Cardiac fibroblast (primary cell): ENCODE data around the gene TECR.

Experiments
- DNase-seq, 2 donors: peaks; one replicate each; pipeline versions ENCODE4 v3.0.0 to v3.0.0-alpha.2; 2010; ENCODE audit warnings: low read depth in 2 of 2
- H3K4me3 ChIP-seq, 2 donors: replicated peaks in 1 of 2; 1 replicate in 1 of 2; 2 replicates in 1 of 2; pipeline ENCODE4 v1.5.1; 2011; ENCODE audit warnings: low read depth in 2 of 2, low read length in 2 of 2, mild to moderate bottlenecking in 2 of 2, moderate library complexity in 1 of 2
- TF ChIP-seq, protein P1 (sequence below): IDR thresholded peaks from one replicate; pipeline ENCODE4 v1.5.1; 2011; ENCODE audit warnings: low read depth, mild to moderate bottlenecking, low read length, inconsistent platforms

TECR gene

DNA sequence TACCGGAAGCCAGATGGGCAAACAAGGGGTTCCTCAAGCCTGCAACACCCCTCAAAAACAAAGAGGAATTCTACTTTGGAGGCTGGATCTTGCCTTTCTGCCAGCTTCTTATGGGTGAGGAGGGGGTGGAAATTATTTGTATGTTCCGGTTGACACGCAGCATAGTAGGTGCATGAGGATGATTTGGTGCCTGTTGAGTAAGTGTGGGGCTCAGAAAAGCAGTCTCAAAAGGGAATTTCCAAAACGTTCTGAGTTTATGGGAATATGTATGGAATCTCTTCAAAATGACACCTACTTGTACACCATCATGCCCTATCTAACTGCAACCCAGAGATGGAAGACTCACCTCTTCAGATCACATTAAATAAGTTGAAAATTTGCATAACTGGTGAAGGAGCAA, 3.0 kb upstream of the TECR start:
- TF ChIP-seq, protein P1, sequence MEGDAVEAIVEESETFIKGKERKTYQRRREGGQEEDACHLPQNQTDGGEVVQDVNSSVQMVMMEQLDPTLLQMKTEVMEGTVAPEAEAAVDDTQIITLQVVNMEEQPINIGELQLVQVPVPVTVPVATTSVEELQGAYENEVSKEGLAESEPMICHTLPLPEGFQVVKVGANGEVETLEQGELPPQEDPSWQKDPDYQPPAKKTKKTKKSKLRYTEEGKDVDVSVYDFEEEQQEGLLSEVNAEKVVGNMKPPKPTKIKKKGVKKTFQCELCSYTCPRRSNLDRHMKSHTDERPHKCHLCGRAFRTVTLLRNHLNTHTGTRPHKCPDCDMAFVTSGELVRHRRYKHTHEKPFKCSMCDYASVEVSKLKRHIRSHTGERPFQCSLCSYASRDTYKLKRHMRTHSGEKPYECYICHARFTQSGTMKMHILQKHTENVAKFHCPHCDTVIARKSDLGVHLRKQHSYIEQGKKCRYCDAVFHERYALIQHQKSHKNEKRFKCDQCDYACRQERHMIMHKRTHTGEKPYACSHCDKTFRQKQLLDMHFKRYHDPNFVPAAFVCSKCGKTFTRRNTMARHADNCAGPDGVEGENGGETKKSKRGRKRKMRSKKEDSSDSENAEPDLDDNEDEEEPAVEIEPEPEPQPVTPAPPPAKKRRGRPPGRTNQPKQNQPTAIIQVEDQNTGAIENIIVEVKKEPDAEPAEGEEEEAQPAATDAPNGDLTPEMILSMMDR = no peak
- no peak overlapping the region for H3K4me3 ChIP-seq
- no peak for DNase-seq

DNA sequence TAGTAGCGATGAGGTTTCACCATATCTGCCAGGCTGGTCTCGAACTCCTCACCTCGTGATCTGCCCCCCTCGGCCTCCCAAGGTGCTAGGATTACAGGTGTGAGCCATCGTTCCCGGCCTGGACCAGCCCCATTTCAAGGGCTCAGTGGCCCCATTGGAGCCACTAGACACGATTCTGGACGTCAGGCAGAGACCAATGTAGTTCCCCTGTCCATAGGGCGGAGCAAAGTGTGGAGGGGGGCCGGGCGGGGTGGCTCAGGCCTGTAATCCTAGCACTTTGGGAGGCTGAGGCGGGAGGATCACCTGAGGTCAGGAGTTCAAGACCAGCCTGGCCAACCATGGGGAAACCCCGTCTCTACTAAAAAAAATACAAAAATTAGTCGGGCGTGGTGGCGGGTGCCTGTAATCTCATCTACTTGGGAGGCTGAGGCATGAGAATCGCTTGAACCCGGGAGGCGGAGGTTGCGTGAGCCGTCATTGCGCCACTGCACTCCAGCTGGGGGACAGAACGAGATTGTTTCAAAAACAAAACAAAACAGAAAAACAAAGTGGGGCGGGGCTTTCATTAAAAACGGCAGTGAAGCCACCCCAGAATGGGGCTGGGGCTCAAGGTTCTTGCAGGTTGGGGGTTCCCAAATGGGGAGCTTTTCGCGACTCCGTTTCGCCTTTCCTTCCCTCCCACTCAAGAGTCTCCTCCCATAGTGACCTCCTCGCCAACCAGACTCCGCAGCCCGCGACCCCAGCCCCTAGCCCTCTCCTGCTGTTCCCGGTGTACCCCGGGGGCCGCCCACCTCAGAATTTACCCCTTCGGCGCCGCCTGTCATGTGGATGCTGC, 758 bp upstream of the TECR start:
- DNase-seq = no peak
- TF ChIP-seq, protein P1 = no peak
- H3K4me3 ChIP-seq = peak overlapping the region; percentile 62 to 68

DNA sequence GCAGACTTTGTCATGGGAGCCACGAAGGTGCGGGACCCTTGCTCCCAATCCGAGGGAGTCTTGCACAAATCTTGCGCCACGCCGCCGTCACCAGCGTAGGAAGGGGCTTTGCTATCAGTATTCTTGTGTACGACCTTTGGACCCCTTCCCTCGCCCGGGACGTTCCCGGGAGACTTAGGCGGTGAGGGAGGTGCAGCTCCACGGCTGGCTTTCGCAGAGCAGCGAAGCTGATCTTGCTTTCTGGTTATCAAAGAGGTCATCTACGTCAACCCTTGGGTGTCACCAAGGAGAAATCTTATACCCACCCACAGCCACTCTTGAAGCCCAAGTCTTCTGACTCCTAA, 583 bp downstream of the TECR start:
- TF ChIP-seq, protein P1 = no peak
- peak overlapping the region; percentile 92 to 97 for H3K4me3 ChIP-seq
- no peak for DNase-seq

DNA sequence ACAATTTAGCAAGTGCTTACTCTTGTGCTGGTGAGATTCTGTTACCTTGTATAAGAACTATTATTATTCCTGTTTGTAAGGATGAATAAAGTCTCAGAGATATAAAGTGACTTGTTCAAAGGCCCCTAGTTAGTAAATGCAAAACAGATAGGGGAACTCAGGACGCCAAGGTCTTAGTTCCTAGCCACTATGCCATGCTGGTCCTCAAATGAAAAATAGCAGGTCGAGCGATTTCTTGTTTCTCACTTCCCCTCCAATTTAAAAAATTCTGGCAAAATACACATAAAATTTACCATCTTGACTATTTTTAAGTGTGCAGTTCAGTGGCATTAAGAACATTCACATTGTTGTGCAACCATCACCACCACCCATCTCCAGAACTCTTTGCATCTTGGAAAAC, 1.1 kb downstream of the TECR start:
- DNase-seq = no peak
- peak overlapping the region in 1 of 2 donors; percentile 92 for H3K4me3 ChIP-seq
- TF ChIP-seq, protein P1 = no peak

DNA sequence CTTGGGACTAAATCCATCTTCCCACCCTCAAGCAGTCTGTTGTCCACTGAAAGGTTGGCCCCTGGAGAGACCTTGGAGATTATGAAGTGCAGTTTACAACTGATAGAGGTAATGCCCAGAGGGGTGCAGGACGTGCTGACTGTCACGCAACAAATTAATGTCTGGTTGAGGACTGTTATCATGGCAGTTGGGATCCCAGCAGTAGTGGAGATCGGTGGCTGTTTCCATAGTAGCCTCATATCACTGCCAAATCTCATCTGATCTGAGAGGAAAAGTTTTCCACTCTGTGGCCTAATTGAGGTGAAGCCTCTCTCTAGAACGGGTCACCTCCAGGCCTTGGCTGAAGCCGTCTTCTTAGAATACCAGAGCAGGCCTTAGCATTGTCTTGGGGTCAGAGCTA, 4.1 kb downstream of the TECR start:
- TF ChIP-seq, protein P1 = no peak
- no peak for DNase-seq
- no peak overlapping the region for H3K4me3 ChIP-seq

DNA sequence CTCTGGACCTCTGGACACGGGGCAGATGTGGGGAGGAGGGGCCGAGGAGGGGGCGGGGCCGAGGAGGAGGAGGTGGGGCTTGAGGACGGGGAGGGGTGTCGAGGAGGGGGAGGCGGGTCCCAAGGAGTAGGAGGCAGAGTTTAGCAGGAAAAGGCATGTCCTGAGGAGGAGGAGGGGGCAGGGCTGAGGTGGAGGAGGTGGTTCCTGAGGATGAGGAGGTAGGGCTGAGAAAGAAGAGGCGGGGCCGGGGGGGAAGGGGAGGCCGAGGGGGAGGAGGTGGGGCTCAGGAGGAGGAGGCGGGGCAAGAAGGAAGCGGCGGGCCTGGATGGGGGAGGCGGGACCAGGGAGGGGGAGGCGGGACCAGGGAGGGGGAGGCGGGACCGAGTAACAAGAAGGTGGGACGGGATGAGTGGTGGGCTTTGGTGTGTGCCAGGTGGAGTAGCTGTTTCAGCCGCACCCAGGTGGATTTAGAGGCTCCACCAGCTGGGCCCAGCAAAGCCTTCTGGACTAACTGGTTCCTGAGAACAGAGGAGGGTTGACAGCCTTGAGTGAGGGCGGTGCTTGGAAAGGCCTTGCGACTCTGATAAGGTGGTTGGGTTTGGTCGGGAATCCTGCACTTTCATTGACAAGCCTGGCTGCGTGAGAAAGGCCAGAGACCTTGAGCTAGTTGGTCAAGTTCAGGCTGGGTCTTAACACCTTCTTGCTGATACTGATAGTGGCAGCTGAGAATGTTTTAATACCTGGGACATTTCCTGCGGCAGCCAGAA, 7.7 kb downstream of the TECR start:
- TF ChIP-seq, protein P1 = no peak
- peak overlapping the region in 1 of 2 donors; percentile 16 for H3K4me3 ChIP-seq
- peak; percentile 59 to 90 for DNase-seq
